K562 (cell line): ENCODE data around the gene NRAP. TPM values are rescaled to one million over a fixed set of nuclear protein-coding genes. Genes with fewer than 3 reads are reported as not detected.

Experiments used
- ATAC-seq: fragments of 200-7000 bp; cut with Tn5 transposase; 3 replicates; pipeline ENCODE4 v1.9.1; 2020; ENCODE audit warnings: moderate library complexity
- BruUV-seq: library from RNA; stranded (reverse); fragments of 400-500 nt; replicated peaks from 2 replicates; lab custom pipeline; 2021; lab: Mats Ljungman, UMichigan
- CTCF ChIA-PET: fragments of 300-600 bp; formaldehyde crosslinking; extraction: SDS; loops from one replicate; lab custom pipeline; 2021; ENCODE audit warnings: low intra/inter-chr PET ratio; lab: Yijun Ruan, JAX
- POLR2A ChIA-PET: fragments of 300-600, 350-650 bp; sonication (Branson Sonifier 250); formaldehyde crosslinking; extraction: SDS; loops from one replicate; lab custom pipeline; 2021; ENCODE audit warnings: antibody characterized with exemption, inconsistent platforms; lab: Yijun Ruan, JAX
- DNase-seq, 4 experiments: peaks; one replicate each; pipeline versions ENCODE4 v3.0.0 to v3.0.0-alpha.2; 2011 to 2018; ENCODE audit warnings: low spot score in 3 of 4, mixed read lengths in 3 of 4; ENCODE audit errors: extremely low read depth in 1 of 4
- FAIRE-seq: peaks from 2 replicates; lab custom pipeline; 2011; peaks lifted over from hg19 to GRCh38; lab: Jason Lieb, UNC
- H2AFZ ChIP-seq: 2 replicates; pipeline ENCODE4 v1.6.0; 2011; ENCODE audit warnings: low read depth, low read length, control low read depth, inconsistent platforms
- H3K27ac ChIP-seq: fragments of 200-600 bp; 3 replicates; pipeline ENCODE4 v1.8.0; 2011; ENCODE audit warnings: low read depth, mild to moderate bottlenecking, control low read depth, inconsistent platforms, low read length, moderate library complexity, mixed read lengths; ENCODE audit errors: extremely low read depth
- H3K27me3 ChIP-seq, 2 experiments: fragments of 300-600 bp in 1 of 2; 2 replicates in 1 of 2; 3 replicates in 1 of 2; pipeline versions ENCODE4 v1.6.0 to v1.8.0; 2011; ENCODE audit warnings: inconsistent platforms in 2 of 2, low read length in 2 of 2, mild to moderate bottlenecking in 1 of 2, mixed read lengths in 1 of 2, moderate library complexity in 1 of 2; ENCODE audit not compliant: control insufficient read depth in 2 of 2, insufficient read depth in 2 of 2
- H3K36me3 ChIP-seq: fragments of 300-600 bp; 3 replicates; pipeline ENCODE4 v1.8.0; 2011; ENCODE audit warnings: mild to moderate bottlenecking, low read length, inconsistent platforms; ENCODE audit not compliant: control insufficient read depth, insufficient read depth
- H3K4me1 ChIP-seq, 2 experiments: fragments of 200-600 bp in 1 of 2; replicated peaks in 1 of 2; 2 replicates in 1 of 2; 3 replicates in 1 of 2; pipeline versions ENCODE4 v1.5.1 to v1.8.0; 2011; ENCODE audit warnings: inconsistent platforms in 2 of 2, low read length in 2 of 2, mild to moderate bottlenecking in 1 of 2, mixed read lengths in 1 of 2, moderate library complexity in 1 of 2; ENCODE audit not compliant: control insufficient read depth in 2 of 2, insufficient read depth in 2 of 2
- H3K4me2 ChIP-seq: 2 replicates; pipeline ENCODE4 v1.6.1; 2011; ENCODE audit warnings: low read length, control low read depth, inconsistent platforms, mixed read lengths; ENCODE audit not compliant: insufficient read depth
- H3K4me3 ChIP-seq: fragments of 200-600 bp; sonication (generic), shearing (Covaris generic); 2 replicates; pipeline ENCODE4 v1.5.1; 2016; ENCODE audit warnings: control low read depth, inconsistent platforms
- H3K79me2 ChIP-seq: fragments of 200-600 bp; 3 replicates; pipeline ENCODE4 v1.8.0; 2011; ENCODE audit warnings: low read length, inconsistent platforms; ENCODE audit not compliant: control insufficient read depth, insufficient read depth
- H3K9ac ChIP-seq, 2 experiments: 2 replicates each; pipeline versions ENCODE4 v1.6.0 to v1.6.1; 2011; ENCODE audit warnings: low read depth in 2 of 2, low read length in 2 of 2, control low read depth in 1 of 2, inconsistent platforms in 1 of 2, mild to moderate bottlenecking in 1 of 2, mixed read lengths in 1 of 2; ENCODE audit not compliant: insufficient read depth in 1 of 2
- H3K9me1 ChIP-seq: one replicate; pipeline ENCODE4 v1.6.0; 2011; ENCODE audit warnings: inconsistent platforms, mild to moderate bottlenecking, low read length, moderate library complexity; ENCODE audit not compliant: control insufficient read depth, insufficient read depth
- H3K9me3 ChIP-seq: replicated peaks from 2 replicates; pipeline ENCODE4 v1.5.1; 2011; ENCODE audit warnings: low read depth, low read length, inconsistent platforms; ENCODE audit not compliant: control insufficient read depth, insufficient read depth
- H4K20me1 ChIP-seq: replicated peaks from 2 replicates; pipeline ENCODE4 v1.6.1; 2011; ENCODE audit warnings: low read length, inconsistent platforms, mixed read lengths; ENCODE audit not compliant: control insufficient read depth, insufficient read depth
- GMEB1 ChIP-seq: fragments of 250-450 bp; sonication (Bioruptor Pico); IDR thresholded peaks from 2 replicates; pipeline ENCODE4 v1.4.0; 2020; ENCODE audit warnings: mild to moderate bottlenecking
- HDAC2 ChIP-seq: fragments of 450-650 bp; IDR thresholded peaks from 2 replicates; pipeline ENCODE4 v1.6.1; 2016; ENCODE audit warnings: mild to moderate bottlenecking
- MNT ChIP-seq, 2 experiments: fragments of 450-650 bp; conservative IDR thresholded peaks; 2 replicates each; pipeline ENCODE4 v1.6.1; 2017; ENCODE audit warnings: mild to moderate bottlenecking in 2 of 2, moderate library complexity in 2 of 2
- NR0B1 ChIP-seq: fragments of 450-650 bp; IDR thresholded peaks from one replicate; pipeline ENCODE4 v1.6.1; 2018; ENCODE audit warnings: mild to moderate bottlenecking, moderate library complexity; ENCODE audit not compliant: partially characterized antibody
- RREB1 ChIP-seq: fragments of 250-450 bp; sonication (Bioruptor Pico); IDR thresholded peaks from 2 replicates; pipeline ENCODE4 v1.4.0; 2020
- SMAD2 ChIP-seq: fragments of 150-350 bp; IDR thresholded peaks from 2 replicates; pipeline ENCODE4 v1.6.1; 2014; ENCODE audit warnings: low read depth, mild to moderate bottlenecking, low read length
- SRSF1 ChIP-seq: fragments of 200-400 bp; formaldehyde crosslinking; IDR thresholded peaks from 2 replicates; pipeline ENCODE4 v1.6.1; 2017; ENCODE audit warnings: mild to moderate bottlenecking, low read depth, low read length, moderate library complexity
- SRSF3 ChIP-seq: fragments of 200-400 bp; formaldehyde crosslinking; IDR thresholded peaks from 2 replicates; pipeline ENCODE4 v1.6.1; 2016; ENCODE audit warnings: mild to moderate bottlenecking, low read length, moderate library complexity; ENCODE audit not compliant: insufficient read depth
- YY1 ChIP-seq, 3 experiments: IDR thresholded peaks; 2 replicates each; pipeline ENCODE4 v1.6.1; 2011; ENCODE audit warnings: low read length in 2 of 3, mild to moderate bottlenecking in 2 of 3, moderate library complexity in 2 of 3, borderline replicate concordance in 1 of 3, control low read depth in 1 of 3, low read depth in 1 of 3; ENCODE audit not compliant: insufficient read depth in 3 of 3, insufficient replicate concordance in 2 of 3, control insufficient read depth in 1 of 3, insufficient read length in 1 of 3; ENCODE audit errors: extremely low read depth in 1 of 3
- WGBS: fragments of 100-300 bp; shearing (Covaris generic); methylation state at CpG from one replicate; pipeline ENCODE4 v1.1.6; 2016; ENCODE audit warnings: low coverage, mixed read lengths; ENCODE audit not compliant: insufficient coverage; ENCODE audit errors: missing lambda C conversion rate; 5-methylcytosine and 5-hydroxymethylcytosine counted together
- in situ Hi-C: fragments of 300-500 bp; cut with MboI; formaldehyde crosslinking; loops from 4 replicates; pipeline ENCODE4 v1.15.0; 2018; ENCODE audit warnings: inconsistent platforms, mixed read lengths
- intact Hi-C: fragments of 100-400 bp; cut with micrococcal nuclease; formaldehyde crosslinking; loops from 2 replicates; pipeline ENCODE4 v1.14.2; 2022
- polyA plus RNA-seq, 8 experiments: library from polyadenylated mRNA; depleted of rRNA in 4 of 8; stranded (reverse) in 5 of 8; unstranded in 3 of 8; fragments of >200 nt; fragmentation: Nextera tagmentation in 2 of 8; fragmentation: Illumina TruSeq in 1 of 8; extraction: Ambion mirVana in 2 of 8; extraction: Trizol in 1 of 8; gene quantifications; 2 replicates each; pipeline versions ENCODE4 v1.2.1 to v1.2.3, GENCODE V29; 2011 to 2014; ENCODE audit warnings: inconsistent platforms in 1 of 8, missing spikeins in 1 of 8
- total RNA-seq, 7 experiments: library from RNA; depleted of rRNA in 6 of 7; stranded (reverse); fragments of >200 nt in 6 of 7; fragmentation: Illumina TruSeq in 2 of 7; extraction: Trizol in 2 of 7; gene quantifications; 2 replicates each; pipeline versions ENCODE4 v1.2.1 to v1.2.3, GENCODE V29; 2011 to 2021; ENCODE audit warnings: low replicate concordance in 1 of 7

NRAP gene
- total and polyA plus RNA-seq, 9 of the 15 experiments (the other 6 are each of a cell fraction or from before 2014, with no cell fraction given) = not detected

GRCh38 chr10:113572520-113573290 lies 91.1 kb downstream of the NRAP start:
- FAIRE-seq = no peak
- Histone ChIP-seq H3K27ac (no peak overlapping the region), H3K79me2 (no peaks in the 10 kb centered on the region), H3K9me1 (no peaks in the 10 kb centered on the region), H2AFZ (no peak overlapping the region), H3K27me3 (peaks cover 0 to 18% of the 10 kb centered on the region in 2 experiments; a peak in 2 of 5 replicates), H3K4me3 (no peak overlapping the region), H3K36me3 (no peaks in the 10 kb centered on the region), H3K4me1 (no peaks in the 10 kb centered on the region), H3K9ac (no peak overlapping the region), H4K20me1 (no peaks in the 10 kb centered on the region; the same call in 1 of the 2 replicates), H3K9me3 (no peaks in the 10 kb centered on the region), H3K4me2 (no peak overlapping the region)
- BruUV-seq = no TSS peak
- DNase-seq = no peak
- WGBS = 2% methylated on average over 11 of the region's 11 CpGs
- POLR2A ChIA-PET = interaction anchor here (1.1 kb wide), 1 partner anchor 11 kb away, joined by 4 read pairs; no protein-coding TSS in a partner anchor
- ATAC-seq = no peak
- intact Hi-C loops = no loop called here
- in situ Hi-C loops = no loop called here
- CTCF ChIA-PET = no interaction called here
- TF ChIP-seq NR0B1 (no peak), SRSF3 (no peak), RREB1 (CRISPR knock-in tag) (no peak), HDAC2 (no peak), SMAD2 (no peak), GMEB1 (no peak), MNT (conservative IDR thresholded peaks at IDR 0.05) (no peak), SRSF1 (no peak), YY1 (IDR thresholded peaks at IDR 0.05; ENCODE audit: borderline replicate concordance in 1 of 3, control insufficient read depth in 1 of 3, extremely low read depth in 1 of 3, insufficient read depth in 3 of 3, insufficient read length in 1 of 3, insufficient replicate concordance in 2 of 3, low read depth in 1 of 3, low read length in 2 of 3) (no peak)
